SU-DHL-6 (cell line): ENCODE results near the gene SLC35G6.

Source experiments
- H2AFZ ChIP-seq: fragments of 200-600 bp; sonication (generic); 2 replicates; pipeline ENCODE4 v1.6.1; 2014; ENCODE audit warnings: low read depth, mild to moderate bottlenecking, moderate library complexity, mixed read lengths, antibody characterized with exemption, low read length; ENCODE audit not compliant: severe bottlenecking
- H3F3A ChIP-seq: fragments of 200-600 bp; shearing (Covaris generic); 2 replicates; pipeline ENCODE4 v1.6.0; 2016; ENCODE audit warnings: antibody characterized with exemption, mild to moderate bottlenecking; ENCODE audit not compliant: insufficient read depth
- H3K27ac ChIP-seq: fragments of 200-600 bp; sonication (generic); 2 replicates; pipeline ENCODE4 v1.5.1; 2016; ENCODE audit warnings: low read depth, mild to moderate bottlenecking, low read length, moderate library complexity, mixed read lengths
- H3K27me3 ChIP-seq: fragments of 200-600 bp; sonication (generic), shearing (Covaris generic); 2 replicates; pipeline ENCODE4 v1.6.0; 2014; ENCODE audit warnings: mild to moderate bottlenecking, low read length
- H3K36me3 ChIP-seq: fragments of 200-600 bp; sonication (generic); 2 replicates; pipeline ENCODE4 v1.6.1; 2014; ENCODE audit warnings: mild to moderate bottlenecking, low read length, mixed read lengths
- H3K4me2 ChIP-seq: fragments of 300-600, 200-600 bp; shearing (Covaris generic), sonication (generic); 2 replicates; pipeline ENCODE4 v1.6.0; 2014; ENCODE audit warnings: low read length, low read depth, mild to moderate bottlenecking; ENCODE audit not compliant: poor library complexity, severe bottlenecking
- H3K4me3 ChIP-seq: fragments of 200-600 bp; sonication (generic); 2 replicates; pipeline ENCODE4 v1.5.1; 2014; ENCODE audit warnings: antibody characterized with exemption, low read length, mild to moderate bottlenecking, mixed read lengths; ENCODE audit not compliant: insufficient read depth, poor library complexity, severe bottlenecking
- H3K79me2 ChIP-seq: fragments of 200-600 bp; sonication (generic); 2 replicates; pipeline ENCODE4 v1.6.1; 2014; ENCODE audit warnings: mild to moderate bottlenecking, low read length, moderate library complexity; ENCODE audit not compliant: insufficient read depth
- H3K9ac ChIP-seq: fragments of 200-600 bp; sonication (generic); 2 replicates; pipeline ENCODE4 v1.7.0; 2014; ENCODE audit warnings: mild to moderate bottlenecking, low read length
- H3K9me2 ChIP-seq: fragments of 200-600 bp; sonication (generic); replicated peaks from 2 replicates; pipeline ENCODE4 v1.6.1; 2014; ENCODE audit warnings: low read length; ENCODE audit not compliant: insufficient read depth
- H3K9me3 ChIP-seq: fragments of 200-600 bp; sonication (generic); 2 replicates; pipeline ENCODE4 v1.6.1; 2014; ENCODE audit warnings: low read length, mixed read lengths; ENCODE audit not compliant: insufficient read depth
- H4K20me1 ChIP-seq: fragments of 200-600 bp; sonication (generic); 2 replicates; pipeline ENCODE4 v1.6.1; 2014; ENCODE audit warnings: low read depth, mild to moderate bottlenecking, antibody characterized with exemption, low read length, moderate library complexity, mixed read lengths
- EZH2phosphoT487 ChIP-seq: fragments of 200-600 bp; sonication (generic), shearing (Covaris generic); conservative IDR thresholded peaks from 2 replicates; pipeline ENCODE4 v1.6.1; 2018; ENCODE audit warnings: mild to moderate bottlenecking, antibody characterized with exemption, low read length, moderate library complexity, mixed read lengths
- TF ChIP-seq, protein P1 (sequence below): fragments of 200-600 bp; sonication (generic); IDR thresholded peaks from one replicate; pipeline ENCODE4 v1.5.1; 2017; ENCODE audit warnings: antibody characterized with exemption, mild to moderate bottlenecking, low read length, moderate library complexity; ENCODE audit not compliant: insufficient read depth, poor library complexity, severe bottlenecking

Gene SLC35G6

DNA sequence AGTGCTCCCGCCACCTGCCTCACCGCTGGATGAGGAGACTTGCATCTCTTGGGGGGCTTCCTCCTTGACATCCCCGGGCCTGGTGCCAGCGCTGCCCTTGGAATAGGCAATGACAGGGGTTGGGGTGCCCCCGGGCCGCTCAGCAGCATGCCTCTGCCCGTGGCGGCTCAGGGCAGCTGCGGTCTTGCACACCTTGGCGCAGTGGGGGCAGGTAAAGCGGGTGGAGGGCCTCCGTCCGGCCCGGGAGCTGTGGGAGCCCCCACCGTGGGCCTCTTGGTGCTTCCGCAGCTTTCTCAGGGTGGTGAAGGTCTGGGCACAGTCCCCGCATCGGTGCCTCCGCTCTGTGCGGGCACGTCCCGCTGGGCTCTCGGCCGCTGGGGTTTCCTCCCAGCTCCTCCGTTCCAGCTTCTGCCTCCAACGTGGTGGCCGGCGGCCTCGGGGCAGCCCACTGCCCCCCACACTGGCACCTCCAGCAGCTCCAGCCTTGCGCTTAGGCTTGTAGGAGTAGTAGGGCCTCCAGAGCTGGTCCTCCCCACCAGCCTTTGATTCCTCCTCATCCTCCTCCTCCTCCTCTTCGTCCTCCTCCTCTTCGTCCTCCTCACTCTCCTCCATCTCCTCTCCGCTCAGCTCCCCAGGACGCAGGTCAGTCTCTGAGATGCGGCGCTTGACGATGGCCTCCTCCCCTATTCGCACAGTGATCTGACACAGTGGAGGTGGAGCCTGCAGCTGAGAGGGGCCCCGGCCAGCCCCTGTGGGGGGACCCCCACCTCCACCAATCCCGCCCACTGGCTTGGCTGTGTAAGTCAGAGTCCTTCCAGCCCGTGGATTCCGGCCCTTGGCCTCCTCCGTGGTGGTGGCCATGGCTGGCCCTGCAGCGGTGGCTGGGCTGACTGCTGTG, 18.5 kb upstream of the SLC35G6 start:
- H4K20me1 ChIP-seq = no peaks in the 10 kb centered on the region
- no peak overlapping the region for H3K9ac ChIP-seq
- H3K27me3 ChIP-seq = no peaks in the 10 kb centered on the region
- no peaks in the 10 kb centered on the region for H3K9me2 ChIP-seq
- no peak overlapping the region for H2AFZ ChIP-seq
- TF ChIP-seq, protein P1, sequence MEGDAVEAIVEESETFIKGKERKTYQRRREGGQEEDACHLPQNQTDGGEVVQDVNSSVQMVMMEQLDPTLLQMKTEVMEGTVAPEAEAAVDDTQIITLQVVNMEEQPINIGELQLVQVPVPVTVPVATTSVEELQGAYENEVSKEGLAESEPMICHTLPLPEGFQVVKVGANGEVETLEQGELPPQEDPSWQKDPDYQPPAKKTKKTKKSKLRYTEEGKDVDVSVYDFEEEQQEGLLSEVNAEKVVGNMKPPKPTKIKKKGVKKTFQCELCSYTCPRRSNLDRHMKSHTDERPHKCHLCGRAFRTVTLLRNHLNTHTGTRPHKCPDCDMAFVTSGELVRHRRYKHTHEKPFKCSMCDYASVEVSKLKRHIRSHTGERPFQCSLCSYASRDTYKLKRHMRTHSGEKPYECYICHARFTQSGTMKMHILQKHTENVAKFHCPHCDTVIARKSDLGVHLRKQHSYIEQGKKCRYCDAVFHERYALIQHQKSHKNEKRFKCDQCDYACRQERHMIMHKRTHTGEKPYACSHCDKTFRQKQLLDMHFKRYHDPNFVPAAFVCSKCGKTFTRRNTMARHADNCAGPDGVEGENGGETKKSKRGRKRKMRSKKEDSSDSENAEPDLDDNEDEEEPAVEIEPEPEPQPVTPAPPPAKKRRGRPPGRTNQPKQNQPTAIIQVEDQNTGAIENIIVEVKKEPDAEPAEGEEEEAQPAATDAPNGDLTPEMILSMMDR = no peak
- TF ChIP-seq EZH2phosphoT487 = no peak
- no peak overlapping the region for H3K27ac ChIP-seq
- H3K4me3 ChIP-seq = no peak overlapping the region
- no peaks in the 10 kb centered on the region for H3F3A ChIP-seq
- H3K36me3 ChIP-seq = no peaks in the 10 kb centered on the region
- H3K4me2 ChIP-seq = no peak overlapping the region
- H3K79me2 ChIP-seq = no peaks in the 10 kb centered on the region
- H3K9me3 ChIP-seq = no peaks in the 10 kb centered on the region

DNA sequence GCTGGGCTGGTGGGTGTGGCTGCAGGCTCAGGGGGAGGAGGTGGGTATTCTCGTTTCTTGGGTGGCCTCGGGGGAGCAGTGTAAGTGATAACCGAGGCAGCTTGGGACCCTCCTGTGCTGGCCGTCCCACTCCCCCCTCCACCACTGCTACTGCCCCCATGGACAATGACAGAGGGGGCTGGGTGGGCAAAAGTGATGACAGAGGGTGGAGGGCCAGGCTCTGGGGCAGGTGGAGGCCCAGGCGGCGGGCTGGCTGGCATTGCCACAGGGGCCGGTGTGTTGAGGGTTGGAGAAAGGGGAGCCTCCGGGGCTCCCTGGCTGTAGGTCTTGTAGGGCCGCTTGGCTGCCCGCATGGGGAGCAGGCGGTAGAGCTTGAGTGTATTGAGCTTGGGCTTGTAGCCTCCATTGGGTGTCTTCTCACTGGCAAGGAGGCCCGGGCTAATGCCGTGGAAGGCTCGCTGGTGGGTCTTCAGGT, 17.8 kb upstream of the SLC35G6 start:
- Histone ChIP-seq H3K9me3 (no peaks in the 10 kb centered on the region), H2AFZ (no peak overlapping the region), H3K79me2 (no peaks in the 10 kb centered on the region), H3K4me3 (no peak overlapping the region), H3K36me3 (no peaks in the 10 kb centered on the region), H3F3A (no peaks in the 10 kb centered on the region), H3K9ac (no peak overlapping the region), H4K20me1 (no peaks in the 10 kb centered on the region), H3K27me3 (no peaks in the 10 kb centered on the region), H3K4me2 (no peak overlapping the region), H3K9me2 (no peaks in the 10 kb centered on the region), H3K27ac (no peak overlapping the region)
- TF ChIP-seq EZH2phosphoT487 = no peak
- TF ChIP-seq, protein P1 = no peak

DNA sequence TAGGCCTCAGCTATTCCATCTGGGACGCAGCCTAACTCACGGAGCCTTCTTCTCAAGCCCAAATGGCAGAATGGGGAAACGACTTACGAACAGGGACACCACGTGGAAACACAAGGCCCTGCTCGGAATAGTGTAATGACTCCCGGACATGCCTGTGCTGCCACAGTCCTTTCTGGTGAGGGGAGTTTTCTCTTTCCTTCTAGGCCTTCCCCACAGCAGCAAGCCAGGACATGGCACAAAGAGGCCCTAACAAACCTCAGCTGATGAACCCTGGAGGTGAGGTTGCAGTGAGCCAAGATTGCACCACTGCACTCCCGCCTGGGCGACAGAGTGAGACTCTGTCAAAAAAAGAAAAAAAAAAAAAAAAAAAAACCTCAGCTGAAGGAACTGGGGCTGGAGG, 17.2 kb upstream of the SLC35G6 start:
- Histone ChIP-seq H3K9me2 (no peaks in the 10 kb centered on the region), H3K27ac (no peak overlapping the region), H3K79me2 (no peaks in the 10 kb centered on the region), H3K9ac (no peak overlapping the region), H3K36me3 (no peaks in the 10 kb centered on the region), H3F3A (no peaks in the 10 kb centered on the region), H3K4me3 (no peak overlapping the region), H4K20me1 (no peaks in the 10 kb centered on the region), H3K9me3 (no peaks in the 10 kb centered on the region), H3K27me3 (no peaks in the 10 kb centered on the region), H3K4me2 (no peak overlapping the region), H2AFZ (no peak overlapping the region)
- TF ChIP-seq EZH2phosphoT487 = no peak
- TF ChIP-seq, protein P1 = no peak
